Liver (tissue), 3 donors: ENCODE measurements around the gene CDH13.

Experiments used
- ATF3 ChIP-seq: IDR thresholded peaks from 2 replicates; pipeline ENCODE4 v1.6.1; 2016; ENCODE audit warnings: antibody characterized with exemption
- FOXA1 ChIP-seq: IDR thresholded peaks from 2 replicates; pipeline ENCODE4 v1.6.1; 2016; ENCODE audit warnings: antibody characterized with exemption
- GABPA ChIP-seq, 2 donors: IDR thresholded peaks in 1 of 2; conservative IDR thresholded peaks in 1 of 2; 2 replicates each; pipeline ENCODE4 v1.6.1; 2016; ENCODE audit warnings: antibody characterized with exemption in 2 of 2, mild to moderate bottlenecking in 1 of 2, moderate library complexity in 1 of 2
- HNF4G ChIP-seq: IDR thresholded peaks from 2 replicates; pipeline ENCODE4 v1.6.1; 2016; ENCODE audit warnings: antibody characterized with exemption
- JUND ChIP-seq, 2 donors: IDR thresholded peaks; 2 replicates each; pipeline ENCODE4 v1.6.1; 2016; ENCODE audit warnings: antibody characterized with exemption in 2 of 2
- RAD21 ChIP-seq, 2 donors: IDR thresholded peaks; 2 replicates each; pipeline ENCODE4 v1.6.1; 2016; ENCODE audit warnings: antibody characterized with exemption in 2 of 2, mild to moderate bottlenecking in 2 of 2
- REST ChIP-seq: IDR thresholded peaks from 2 replicates; pipeline ENCODE4 v1.6.1; 2016; ENCODE audit warnings: antibody characterized with exemption, mild to moderate bottlenecking
- SP1 ChIP-seq: IDR thresholded peaks from 2 replicates; pipeline ENCODE4 v1.6.1; 2018; ENCODE audit warnings: antibody characterized with exemption, mild to moderate bottlenecking
- YY1 ChIP-seq: IDR thresholded peaks from 2 replicates; pipeline ENCODE4 v1.6.1; 2016; ENCODE audit warnings: antibody characterized with exemption, mild to moderate bottlenecking
- TF ChIP-seq, protein P1 (sequence below): fragments of 150-350 bp; IDR thresholded peaks from 2 replicates; pipeline ENCODE4 v1.5.1; 2017; ENCODE audit warnings: improper control_type of control experiment, low read depth, low read length; ENCODE audit not compliant: missing input control
- donor health status: healthy.
- donor health status: healthy.

- TF ChIP-seq SP1 (no peak), GABPA (IDR thresholded peaks at IDR 0.05 in 1 of 2, conservative IDR thresholded peaks at IDR 0.05 in 1 of 2) (no peak), FOXA1 (no peak), RAD21 (IDR thresholded peaks at IDR 0.05) (no peak), REST (no peak), HNF4G (no peak), YY1 (no peak), ATF3 (no peak), JUND (IDR thresholded peaks at IDR 0.05) (no peak)
- TF ChIP-seq, protein P1, sequence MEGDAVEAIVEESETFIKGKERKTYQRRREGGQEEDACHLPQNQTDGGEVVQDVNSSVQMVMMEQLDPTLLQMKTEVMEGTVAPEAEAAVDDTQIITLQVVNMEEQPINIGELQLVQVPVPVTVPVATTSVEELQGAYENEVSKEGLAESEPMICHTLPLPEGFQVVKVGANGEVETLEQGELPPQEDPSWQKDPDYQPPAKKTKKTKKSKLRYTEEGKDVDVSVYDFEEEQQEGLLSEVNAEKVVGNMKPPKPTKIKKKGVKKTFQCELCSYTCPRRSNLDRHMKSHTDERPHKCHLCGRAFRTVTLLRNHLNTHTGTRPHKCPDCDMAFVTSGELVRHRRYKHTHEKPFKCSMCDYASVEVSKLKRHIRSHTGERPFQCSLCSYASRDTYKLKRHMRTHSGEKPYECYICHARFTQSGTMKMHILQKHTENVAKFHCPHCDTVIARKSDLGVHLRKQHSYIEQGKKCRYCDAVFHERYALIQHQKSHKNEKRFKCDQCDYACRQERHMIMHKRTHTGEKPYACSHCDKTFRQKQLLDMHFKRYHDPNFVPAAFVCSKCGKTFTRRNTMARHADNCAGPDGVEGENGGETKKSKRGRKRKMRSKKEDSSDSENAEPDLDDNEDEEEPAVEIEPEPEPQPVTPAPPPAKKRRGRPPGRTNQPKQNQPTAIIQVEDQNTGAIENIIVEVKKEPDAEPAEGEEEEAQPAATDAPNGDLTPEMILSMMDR: no peak
These were observed 1158.7 kb downstream of the CDH13 start for GRCh38 chr16:83785455-83785854.
